BE2C (cell line): ENCODE data around the gene ZBTB7A.
"Not testable (repeated sequence)": the region's sequence is repeated elsewhere in the genome, so short reads cannot be mapped to it uniquely, and the experiment has no call there.

ENCODE experiments used
- DNase-seq: peaks from one replicate; pipeline ENCODE4 v3.0.0-alpha.2; 2020
- H3K27me3 ChIP-seq: fragments of 250-450 bp; sonication (Bioruptor Pico); 2 replicates; pipeline ENCODE4 v1.5.1; 2020; ENCODE audit warnings: mild to moderate bottlenecking
- H3K36me3 ChIP-seq: fragments of 250-450 bp; sonication (Bioruptor Pico); 2 replicates; pipeline ENCODE4 v1.5.1; 2020; ENCODE audit warnings: mild to moderate bottlenecking
- H3K4me1 ChIP-seq: fragments of 250-450 bp; sonication (Bioruptor Pico); 2 replicates; pipeline ENCODE4 v1.5.1; 2020
- H3K4me3 ChIP-seq: 2 replicates; pipeline ENCODE4 v1.5.1; 2011; ENCODE audit warnings: low read depth, low read length
- H3K9me3 ChIP-seq: fragments of 250-450 bp; sonication (Bioruptor Pico); 2 replicates; pipeline ENCODE4 v1.5.1; 2020
- TF ChIP-seq, protein P1 (sequence below): IDR thresholded peaks from 2 replicates; pipeline ENCODE4 v1.5.1; 2012; ENCODE audit warnings: mild to moderate bottlenecking, low read depth, low read length

Gene ZBTB7A

GRCh38 chr19:4012092-4012974 is 54.4 kb downstream of the ZBTB7A start:
- peaks cover 17% of the 10 kb centered on the region for H3K4me1 ChIP-seq
- H3K27me3 ChIP-seq: no peaks in the 10 kb centered on the region
- peaks cover 28% of the 10 kb centered on the region for H3K36me3 ChIP-seq
- TF ChIP-seq, protein P1, sequence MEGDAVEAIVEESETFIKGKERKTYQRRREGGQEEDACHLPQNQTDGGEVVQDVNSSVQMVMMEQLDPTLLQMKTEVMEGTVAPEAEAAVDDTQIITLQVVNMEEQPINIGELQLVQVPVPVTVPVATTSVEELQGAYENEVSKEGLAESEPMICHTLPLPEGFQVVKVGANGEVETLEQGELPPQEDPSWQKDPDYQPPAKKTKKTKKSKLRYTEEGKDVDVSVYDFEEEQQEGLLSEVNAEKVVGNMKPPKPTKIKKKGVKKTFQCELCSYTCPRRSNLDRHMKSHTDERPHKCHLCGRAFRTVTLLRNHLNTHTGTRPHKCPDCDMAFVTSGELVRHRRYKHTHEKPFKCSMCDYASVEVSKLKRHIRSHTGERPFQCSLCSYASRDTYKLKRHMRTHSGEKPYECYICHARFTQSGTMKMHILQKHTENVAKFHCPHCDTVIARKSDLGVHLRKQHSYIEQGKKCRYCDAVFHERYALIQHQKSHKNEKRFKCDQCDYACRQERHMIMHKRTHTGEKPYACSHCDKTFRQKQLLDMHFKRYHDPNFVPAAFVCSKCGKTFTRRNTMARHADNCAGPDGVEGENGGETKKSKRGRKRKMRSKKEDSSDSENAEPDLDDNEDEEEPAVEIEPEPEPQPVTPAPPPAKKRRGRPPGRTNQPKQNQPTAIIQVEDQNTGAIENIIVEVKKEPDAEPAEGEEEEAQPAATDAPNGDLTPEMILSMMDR: no peak
- no peaks in the 10 kb centered on the region for H3K9me3 ChIP-seq
- DNase-seq: no peak
- H3K4me3 ChIP-seq: no peak overlapping the region

GRCh38 chr19:4011430-4011829 is 55.3 kb downstream of the ZBTB7A start:
- Histone ChIP-seq H3K36me3 (peaks cover 24% of the 10 kb centered on the region), H3K4me1 (peaks cover 17% of the 10 kb centered on the region)
- DNase-seq, H3K4me3 ChIP-seq, H3K9me3 ChIP-seq, H3K27me3 ChIP-seq: not testable (repeated sequence)

GRCh38 chr19:4010808-4011110 is 55.9 kb downstream of the ZBTB7A start:
- peaks cover 12% of the 10 kb centered on the region for H3K4me1 ChIP-seq
- TF ChIP-seq, protein P1: no peak
- no peaks in the 10 kb centered on the region for H3K27me3 ChIP-seq
- no peak overlapping the region for H3K4me3 ChIP-seq
- no peak for DNase-seq
- no peaks in the 10 kb centered on the region for H3K9me3 ChIP-seq
- H3K36me3 ChIP-seq: peaks cover 18% of the 10 kb centered on the region

GRCh38 chr19:4009990-4010807 is 56.5 kb downstream of the ZBTB7A start:
- H3K36me3 ChIP-seq: peaks cover 18% of the 10 kb centered on the region
- no peak overlapping the region for H3K4me3 ChIP-seq
- TF ChIP-seq, protein P1: no peak
- peaks cover 12% of the 10 kb centered on the region for H3K4me1 ChIP-seq
- H3K9me3 ChIP-seq: no peaks in the 10 kb centered on the region
- no peak for DNase-seq
- no peaks in the 10 kb centered on the region for H3K27me3 ChIP-seq

DNA sequence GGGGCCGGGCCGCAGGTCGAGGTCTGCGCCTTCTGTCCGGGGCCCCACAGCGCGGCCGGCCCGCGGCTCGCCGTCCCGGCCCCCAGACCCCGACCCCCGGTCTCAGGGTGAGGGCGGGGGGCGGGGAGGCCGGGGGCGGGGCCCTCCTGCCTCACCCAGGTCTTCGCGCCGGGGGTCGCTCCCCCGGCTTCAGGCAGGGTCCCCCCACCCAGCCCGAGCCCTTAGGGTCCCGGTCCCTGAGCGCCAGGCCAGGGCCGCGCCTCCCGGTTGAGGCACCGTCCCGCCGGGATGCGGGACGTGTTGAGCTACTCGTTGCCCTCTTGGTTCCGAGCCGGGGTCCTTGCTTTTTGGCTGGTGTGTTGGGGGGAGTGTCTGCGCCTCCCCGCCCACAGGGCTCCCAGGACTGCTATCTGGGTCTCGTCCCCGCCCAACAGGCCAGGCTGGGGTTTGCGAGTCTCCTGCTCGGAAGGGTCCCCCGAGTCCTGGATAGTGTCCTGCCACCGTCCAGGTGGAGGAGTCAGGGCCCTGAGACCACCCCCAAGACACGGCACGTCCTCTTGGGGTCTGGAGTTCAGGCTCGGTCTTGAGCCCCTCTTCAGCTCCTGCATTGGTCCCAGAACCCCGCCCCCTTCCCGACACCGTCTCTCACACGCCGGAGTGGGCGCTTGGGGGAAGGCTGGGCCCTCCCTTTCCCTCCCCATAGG is 58.7 kb downstream of the ZBTB7A start:
- DNase-seq: no peak
- TF ChIP-seq, protein P1: no peak
- Histone ChIP-seq H3K36me3 (peaks cover 3% of the 10 kb centered on the region), H3K4me3 (peak overlapping the region; percentile 91), H3K4me1 (peaks cover 6% of the 10 kb centered on the region; the same call in 1 of the 2 replicates), H3K27me3 (no peaks in the 10 kb centered on the region), H3K9me3 (no peaks in the 10 kb centered on the region)
